ENCODE results near the gene PRODH2. TPM values are rescaled to one million over a fixed set of nuclear protein-coding genes. Genes with fewer than 3 reads are reported as not detected.

Gene PRODH2
- polyA plus RNA-seq, 1 experiment: not detected

DNA sequence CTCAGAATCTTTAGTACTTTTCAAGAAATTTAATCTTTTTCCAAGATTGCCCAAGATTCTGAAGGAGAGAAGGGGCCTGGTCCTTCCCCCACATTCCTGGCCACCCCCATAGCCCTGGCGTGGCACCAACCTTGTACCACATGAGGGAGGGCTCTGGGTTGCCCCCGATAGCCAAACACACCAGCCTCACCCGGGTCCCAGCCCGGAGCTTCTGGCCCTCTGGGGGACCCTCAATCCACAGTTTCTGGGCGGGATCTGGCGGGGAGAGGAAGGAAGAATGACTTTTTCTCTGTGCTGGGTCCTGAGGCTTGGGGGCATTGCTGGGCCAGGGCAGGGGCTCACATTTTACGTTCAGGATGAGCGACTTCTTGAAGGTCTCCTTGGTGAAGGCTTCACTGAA, 35.3 kb upstream of the PRODH2 start:
- H3K27me3 ChIP-seq (ENCODE audit: control insufficient read depth, insufficient read depth, low read length): peaks cover 75% of the 10 kb centered on the region
- no peak overlapping the region for H3K27ac ChIP-seq (ENCODE audit: low read depth, low read length)
- TF ChIP-seq, protein P1, sequence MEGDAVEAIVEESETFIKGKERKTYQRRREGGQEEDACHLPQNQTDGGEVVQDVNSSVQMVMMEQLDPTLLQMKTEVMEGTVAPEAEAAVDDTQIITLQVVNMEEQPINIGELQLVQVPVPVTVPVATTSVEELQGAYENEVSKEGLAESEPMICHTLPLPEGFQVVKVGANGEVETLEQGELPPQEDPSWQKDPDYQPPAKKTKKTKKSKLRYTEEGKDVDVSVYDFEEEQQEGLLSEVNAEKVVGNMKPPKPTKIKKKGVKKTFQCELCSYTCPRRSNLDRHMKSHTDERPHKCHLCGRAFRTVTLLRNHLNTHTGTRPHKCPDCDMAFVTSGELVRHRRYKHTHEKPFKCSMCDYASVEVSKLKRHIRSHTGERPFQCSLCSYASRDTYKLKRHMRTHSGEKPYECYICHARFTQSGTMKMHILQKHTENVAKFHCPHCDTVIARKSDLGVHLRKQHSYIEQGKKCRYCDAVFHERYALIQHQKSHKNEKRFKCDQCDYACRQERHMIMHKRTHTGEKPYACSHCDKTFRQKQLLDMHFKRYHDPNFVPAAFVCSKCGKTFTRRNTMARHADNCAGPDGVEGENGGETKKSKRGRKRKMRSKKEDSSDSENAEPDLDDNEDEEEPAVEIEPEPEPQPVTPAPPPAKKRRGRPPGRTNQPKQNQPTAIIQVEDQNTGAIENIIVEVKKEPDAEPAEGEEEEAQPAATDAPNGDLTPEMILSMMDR (IDR thresholded peaks at IDR 0.05; ENCODE audit: low read depth, low read length): no peak
- ChIA-PET CTCF (no interaction called here), POLR2A (no interaction called here)
- H3K9me3 ChIP-seq (ENCODE audit: control insufficient read depth, insufficient read depth, low read length): peaks cover 6% of the 10 kb centered on the region; the same call in 1 of the 2 replicates
- H3K4me3 ChIP-seq (ENCODE audit: low read depth, low read length): no peak overlapping the region
- DNase-seq (ENCODE audit: low read depth, low spot score): no peak

DNA sequence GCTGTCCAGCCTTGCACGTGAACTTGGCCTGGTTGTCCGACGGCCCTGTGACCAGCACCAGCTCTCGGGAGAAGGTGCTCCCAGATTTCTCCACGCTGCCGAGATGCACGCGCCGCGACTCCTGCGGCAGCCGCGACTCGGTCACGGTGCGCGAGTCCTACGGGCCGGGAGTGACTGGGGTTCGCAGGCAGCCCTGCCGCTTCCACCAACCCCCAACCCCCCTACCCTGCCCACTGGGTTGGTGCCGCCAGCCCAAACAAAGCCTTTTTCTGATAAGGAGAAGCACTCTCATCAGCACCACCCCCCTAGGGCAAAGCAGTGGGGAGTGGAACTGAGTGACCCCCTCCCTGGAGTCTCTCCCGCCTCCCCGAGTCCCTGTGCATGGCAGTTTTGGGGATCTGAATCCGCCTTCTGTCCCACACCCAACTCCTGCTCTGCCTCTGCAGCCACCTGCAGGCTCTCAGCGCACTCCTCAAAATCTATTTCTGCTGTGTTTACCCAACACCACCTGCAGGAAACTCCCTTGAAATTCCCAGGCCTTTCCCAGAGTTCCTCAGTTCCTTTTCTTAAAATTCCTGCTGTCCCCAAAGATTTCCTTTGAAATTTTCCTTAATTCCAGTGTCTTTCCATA, 33.5 kb upstream of the PRODH2 start:
- POLR2A ChIA-PET: no interaction called here
- Histone ChIP-seq H3K27ac (ENCODE audit: low read depth, low read length) (no peak overlapping the region), H3K27me3 (ENCODE audit: control insufficient read depth, insufficient read depth, low read length) (peaks cover 67% of the 10 kb centered on the region), H3K4me3 (ENCODE audit: low read depth, low read length) (no peak overlapping the region), H3K9me3 (ENCODE audit: control insufficient read depth, insufficient read depth, low read length) (peaks cover 6% of the 10 kb centered on the region; the same call in 1 of the 2 replicates)
- CTCF ChIA-PET: no interaction called here
- TF ChIP-seq, protein P1 (IDR thresholded peaks at IDR 0.05; ENCODE audit: low read depth, low read length): no peak
- no peak for DNase-seq (ENCODE audit: low read depth, low spot score)

DNA sequence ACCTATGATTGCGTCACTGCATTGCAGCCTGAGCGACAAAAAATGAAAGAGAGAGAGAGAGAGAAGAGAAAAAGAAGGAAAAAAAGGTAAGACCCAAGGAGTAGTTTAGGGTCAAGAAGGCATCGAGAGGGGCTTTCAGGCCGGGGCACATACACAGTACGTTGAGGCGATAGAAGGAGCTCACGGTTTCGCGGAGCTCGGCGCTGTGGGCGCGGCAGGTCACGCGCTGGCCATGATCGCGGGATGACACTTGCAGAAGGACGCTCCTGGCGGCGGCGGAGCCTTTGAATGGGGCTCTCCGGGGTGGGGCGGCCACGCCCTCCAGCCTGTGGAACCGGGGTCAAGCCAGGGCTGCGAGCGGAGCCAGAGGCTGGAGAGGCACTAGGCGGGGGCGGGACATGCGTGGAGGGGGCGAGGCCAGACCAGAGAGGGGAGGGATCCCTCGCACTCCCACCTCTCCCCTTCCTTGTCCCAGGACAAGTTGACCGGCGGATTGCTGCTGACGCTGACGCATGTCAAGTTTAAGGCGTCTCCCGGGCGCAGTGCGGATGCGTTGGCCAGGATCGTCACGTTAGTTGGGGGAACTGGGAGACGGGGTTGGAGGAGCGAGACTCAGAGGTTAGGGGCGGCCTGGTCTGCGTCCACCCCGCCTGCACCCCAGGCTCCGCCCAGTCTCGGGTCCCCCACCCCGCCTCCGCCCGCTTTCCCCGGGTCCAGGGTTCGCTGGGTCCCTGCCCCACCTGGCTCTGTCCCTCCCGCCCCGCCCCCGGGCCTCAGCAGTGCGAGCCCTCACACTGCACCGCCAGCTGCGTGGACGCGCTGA, 32.8 kb upstream of the PRODH2 start:
- peaks cover 63% of the 10 kb centered on the region for H3K27me3 ChIP-seq (ENCODE audit: control insufficient read depth, insufficient read depth, low read length)
- POLR2A ChIA-PET: no interaction called here

DNA sequence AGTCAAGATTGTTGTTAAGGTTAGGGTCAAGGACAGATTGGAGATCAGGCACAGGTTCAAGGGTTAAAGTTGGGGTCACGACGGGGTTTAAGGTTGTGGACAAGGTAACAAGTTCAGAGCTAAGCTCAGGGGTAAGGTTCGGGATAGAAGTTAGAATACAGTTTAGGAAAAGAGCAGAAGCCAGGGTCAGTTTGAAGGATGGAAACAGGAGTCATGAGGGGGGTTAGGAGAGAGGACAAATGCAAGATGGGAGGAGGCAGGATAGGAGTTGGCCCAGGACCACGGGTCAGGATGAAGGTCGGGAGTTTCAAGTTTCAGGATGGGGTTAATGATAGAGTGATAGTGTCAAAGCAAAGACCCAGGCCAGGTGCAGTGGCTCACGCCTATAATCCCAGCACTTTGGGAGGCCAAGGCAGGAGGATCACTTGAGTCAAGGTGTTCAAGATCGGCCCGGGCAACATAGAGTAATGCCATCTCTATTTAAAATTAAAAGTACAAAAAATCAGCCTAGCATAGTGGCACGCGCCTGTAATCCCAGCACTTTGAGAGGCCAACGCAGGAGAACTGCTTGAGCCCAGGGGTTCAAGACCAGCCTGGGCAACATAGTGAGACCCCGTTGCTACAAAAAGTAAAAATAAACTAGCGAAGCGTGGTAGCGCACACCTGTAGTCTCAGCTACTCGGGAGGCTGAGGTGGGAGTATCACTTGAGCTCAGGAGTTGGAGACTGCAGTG, 32.0 kb upstream of the PRODH2 start:
- Histone ChIP-seq H3K9me3 (ENCODE audit: control insufficient read depth, insufficient read depth, low read length) (peaks cover 6% of the 10 kb centered on the region; the same call in 1 of the 2 replicates), H3K27me3 (ENCODE audit: control insufficient read depth, insufficient read depth, low read length) (peaks cover 57% of the 10 kb centered on the region), H3K4me3 (ENCODE audit: low read depth, low read length) (no peak overlapping the region), H3K27ac (ENCODE audit: low read depth, low read length) (no peak overlapping the region)
- TF ChIP-seq, protein P1 (IDR thresholded peaks at IDR 0.05; ENCODE audit: low read depth, low read length): no peak
- DNase-seq (ENCODE audit: low read depth, low spot score): no peak
- POLR2A ChIA-PET: no interaction called here
- CTCF ChIA-PET: no interaction called here

More for the DNA sequence above, 32.8 kb upstream of the PRODH2 start:
- TF ChIP-seq, protein P1 (IDR thresholded peaks at IDR 0.05; ENCODE audit: low read depth, low read length): no peak
- Histone ChIP-seq H3K27ac (ENCODE audit: low read depth, low read length) (no peak overlapping the region), H3K9me3 (ENCODE audit: control insufficient read depth, insufficient read depth, low read length) (peaks cover 6% of the 10 kb centered on the region; the same call in 1 of the 2 replicates), H3K4me3 (ENCODE audit: low read depth, low read length) (no peak overlapping the region)
- DNase-seq (ENCODE audit: low read depth, low spot score): no peak
- CTCF ChIA-PET: no interaction called here

Measured in AG04450 (cell line).